WTC11 (cell line): Measurements from ENCODE around the gene NAGLU. TPM values are rescaled to one million over a fixed set of nuclear protein-coding genes. Genes with fewer than 3 reads are reported as not detected.

ENCODE experiments used
- ATAC-seq: fragments of 200-7000 bp; cut with Tn5 transposase; 2 replicates; pipeline ENCODE4 v1.10.0; 2021; ENCODE audit warnings: mild to moderate bottlenecking, moderate library complexity
- CTCF ChIA-PET: fragments of 300-600 bp; sonication (Branson Sonifier 250); formaldehyde crosslinking; loops from one replicate; lab custom pipeline; 2021; ENCODE audit warnings: antibody characterized with exemption; lab: Charles Lee
- POLR2A ChIA-PET: fragments of 350-600 bp; sonication (Branson Sonifier 250); formaldehyde crosslinking; loops from one replicate; lab custom pipeline; 2021; ENCODE audit warnings: antibody characterized with exemption; lab: Charles Lee
- DNase-seq: peaks from one replicate; pipeline ENCODE4 v3.0.0; 2021; ENCODE audit warnings: low spot score
- H3K27ac Mint-ChIP-seq: 2 replicates; pipeline ENCODE4 v1.8.0; 2021; ENCODE audit warnings: mixed read lengths
- H3K27me3 Mint-ChIP-seq: 2 replicates; pipeline ENCODE4 v1.8.0; 2021; ENCODE audit warnings: low read depth, mild to moderate bottlenecking, moderate library complexity, mixed read lengths
- H3K36me3 Mint-ChIP-seq: 2 replicates; pipeline ENCODE4 v1.8.0; 2021; ENCODE audit warnings: mixed read lengths
- H3K4me1 Mint-ChIP-seq: 2 replicates; pipeline ENCODE4 v1.8.0; 2022; ENCODE audit warnings: mixed read lengths
- H3K4me3 Mint-ChIP-seq: 2 replicates; pipeline ENCODE4 v1.8.0; 2021; ENCODE audit warnings: mild to moderate bottlenecking, moderate library complexity, mixed read lengths
- H3K9me3 Mint-ChIP-seq: 2 replicates; pipeline ENCODE4 v1.8.0; 2021; ENCODE audit warnings: mixed read lengths
- ATF1 ChIP-seq: sonication (generic); formaldehyde crosslinking; IDR thresholded peaks from 2 replicates; pipeline ENCODE4 v1.8.1; 2023; ENCODE audit warnings: mild to moderate bottlenecking, moderate library complexity, missing genetic modification reagents
- ESRRA ChIP-seq: sonication (generic); formaldehyde crosslinking; IDR thresholded peaks from 2 replicates; pipeline ENCODE4 v1.8.1; 2022; ENCODE audit warnings: mild to moderate bottlenecking, missing genetic modification reagents, borderline replicate concordance
- MYBL2 ChIP-seq: sonication (generic); formaldehyde crosslinking; IDR thresholded peaks from 2 replicates; pipeline ENCODE4 v1.8.1; 2023; ENCODE audit warnings: mild to moderate bottlenecking, moderate library complexity, missing genetic modification reagents
- SMAD4 ChIP-seq: sonication (generic); formaldehyde crosslinking; IDR thresholded peaks from 2 replicates; pipeline ENCODE4 v1.8.0; 2022; ENCODE audit warnings: mild to moderate bottlenecking, missing genetic modification reagents
- SOX15 ChIP-seq: fragments of 250-450 bp; sonication (Bioruptor Pico); IDR thresholded peaks from 2 replicates; pipeline ENCODE4 v1.9.0; 2021; ENCODE audit warnings: mild to moderate bottlenecking
- ZBTB21 ChIP-seq: sonication (generic); formaldehyde crosslinking; IDR thresholded peaks from 2 replicates; pipeline ENCODE4 v1.8.1; 2023; ENCODE audit warnings: mild to moderate bottlenecking, missing genetic modification reagents, borderline replicate concordance
- ZNF138 ChIP-seq: sonication (generic); formaldehyde crosslinking; conservative IDR thresholded peaks from 2 replicates; pipeline ENCODE4 v1.8.1; 2022; ENCODE audit warnings: mild to moderate bottlenecking, moderate library complexity, missing genetic modification reagents
- ZNF423 ChIP-seq: fragments of 250-450 bp; sonication (Bioruptor Pico); IDR thresholded peaks from 2 replicates; pipeline ENCODE4 v2.1.2; 2022; ENCODE audit warnings: mild to moderate bottlenecking, moderate library complexity
- total RNA-seq: library from RNA; stranded (reverse); gene quantifications from 3 replicates; pipeline ENCODE4 v1.2.3, GENCODE V29; 2021
- TF ChIP-seq, protein P1 (sequence below): sonication (generic); formaldehyde crosslinking; IDR thresholded peaks from 2 replicates; pipeline ENCODE4 v1.8.1; 2023; ENCODE audit warnings: mild to moderate bottlenecking, missing genetic modification reagents
- TF ChIP-seq, protein P2 (sequence below): sonication (generic); formaldehyde crosslinking; IDR thresholded peaks from 2 replicates; pipeline ENCODE4 v1.8.1; 2022; ENCODE audit warnings: mild to moderate bottlenecking, missing genetic modification reagents, moderate library complexity, borderline replicate concordance
- TF ChIP-seq, protein P3 (sequence below): sonication (generic); formaldehyde crosslinking; IDR thresholded peaks from 2 replicates; pipeline ENCODE4 v1.8.0; 2023; ENCODE audit warnings: missing genetic modification reagents, mild to moderate bottlenecking, borderline replicate concordance
- TF ChIP-seq, protein P4 (sequence below): fragments of 250-450 bp; sonication (Bioruptor Pico); IDR thresholded peaks from 2 replicates; pipeline ENCODE4 v1.9.0; 2021; ENCODE audit warnings: mild to moderate bottlenecking
- TF ChIP-seq, protein P5 (sequence below): fragments of 250-450 bp; sonication (Bioruptor Pico); IDR thresholded peaks from 2 replicates; pipeline ENCODE4 v1.8.0; 2021; ENCODE audit warnings: mild to moderate bottlenecking
- TF ChIP-seq, protein P6 (sequence below): sonication (generic); formaldehyde crosslinking; IDR thresholded peaks from 2 replicates; pipeline ENCODE4 v1.8.1; 2022; ENCODE audit warnings: low read depth, missing genetic modification reagents, borderline replicate concordance
- TF ChIP-seq, protein P7 (sequence below): sonication (generic); formaldehyde crosslinking; IDR thresholded peaks from 2 replicates; pipeline ENCODE4 v1.8.1; 2023; ENCODE audit warnings: mild to moderate bottlenecking, missing genetic modification reagents, borderline replicate concordance

Gene NAGLU
- total RNA-seq, 1 experiment from 2014 or later = 39.3 TPM

DNA sequence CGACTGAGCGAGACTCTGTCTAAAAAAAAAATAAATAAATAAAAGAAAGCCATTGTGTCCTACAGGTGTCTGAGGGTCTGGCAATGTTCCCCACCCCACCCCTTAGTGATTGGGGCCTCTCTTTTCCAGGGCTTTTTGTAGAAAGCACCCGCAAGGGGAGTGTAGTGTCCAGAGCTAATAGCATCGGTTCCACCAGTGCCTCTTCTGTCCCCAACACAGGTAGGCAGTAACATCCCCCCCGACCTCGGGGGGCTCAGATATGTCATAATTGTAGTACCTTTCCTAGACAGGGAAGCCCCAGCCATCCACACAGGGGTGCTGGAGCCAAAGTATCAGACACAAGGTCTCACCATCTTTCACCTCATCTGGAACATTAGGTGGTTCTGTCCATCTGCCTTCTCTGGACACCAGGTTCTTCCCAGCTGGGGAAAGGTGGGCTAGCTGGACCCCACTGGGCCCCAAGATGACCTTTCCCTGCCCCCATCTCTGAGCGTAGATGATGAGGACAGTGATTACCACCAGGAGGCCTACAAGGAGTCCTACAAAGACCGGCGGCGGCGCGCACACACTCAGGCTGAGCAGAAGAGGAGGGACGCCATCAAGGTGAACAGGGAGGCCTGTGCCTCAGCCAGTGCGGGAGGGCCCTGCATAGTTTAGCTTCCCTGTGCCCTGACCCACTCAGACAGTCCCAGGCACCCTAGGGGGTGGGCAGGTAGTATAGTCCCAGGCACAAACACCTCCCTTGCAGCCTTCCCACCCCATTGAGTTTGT is 32.5 kb downstream of the NAGLU start (continued):
- TF ChIP-seq, protein P1, sequence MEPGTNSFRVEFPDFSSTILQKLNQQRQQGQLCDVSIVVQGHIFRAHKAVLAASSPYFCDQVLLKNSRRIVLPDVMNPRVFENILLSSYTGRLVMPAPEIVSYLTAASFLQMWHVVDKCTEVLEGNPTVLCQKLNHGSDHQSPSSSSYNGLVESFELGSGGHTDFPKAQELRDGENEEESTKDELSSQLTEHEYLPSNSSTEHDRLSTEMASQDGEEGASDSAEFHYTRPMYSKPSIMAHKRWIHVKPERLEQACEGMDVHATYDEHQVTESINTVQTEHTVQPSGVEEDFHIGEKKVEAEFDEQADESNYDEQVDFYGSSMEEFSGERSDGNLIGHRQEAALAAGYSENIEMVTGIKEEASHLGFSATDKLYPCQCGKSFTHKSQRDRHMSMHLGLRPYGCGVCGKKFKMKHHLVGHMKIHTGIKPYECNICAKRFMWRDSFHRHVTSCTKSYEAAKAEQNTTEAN (CRISPR knock-in tag) = no peak
- no peak for TF ChIP-seq ZBTB21
- no peak for TF ChIP-seq ZNF138 (CRISPR knock-in tag)
- TF ChIP-seq, protein P2, sequence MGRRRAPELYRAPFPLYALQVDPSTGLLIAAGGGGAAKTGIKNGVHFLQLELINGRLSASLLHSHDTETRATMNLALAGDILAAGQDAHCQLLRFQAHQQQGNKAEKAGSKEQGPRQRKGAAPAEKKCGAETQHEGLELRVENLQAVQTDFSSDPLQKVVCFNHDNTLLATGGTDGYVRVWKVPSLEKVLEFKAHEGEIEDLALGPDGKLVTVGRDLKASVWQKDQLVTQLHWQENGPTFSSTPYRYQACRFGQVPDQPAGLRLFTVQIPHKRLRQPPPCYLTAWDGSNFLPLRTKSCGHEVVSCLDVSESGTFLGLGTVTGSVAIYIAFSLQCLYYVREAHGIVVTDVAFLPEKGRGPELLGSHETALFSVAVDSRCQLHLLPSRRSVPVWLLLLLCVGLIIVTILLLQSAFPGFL = no peak
- TF ChIP-seq, protein P3, sequence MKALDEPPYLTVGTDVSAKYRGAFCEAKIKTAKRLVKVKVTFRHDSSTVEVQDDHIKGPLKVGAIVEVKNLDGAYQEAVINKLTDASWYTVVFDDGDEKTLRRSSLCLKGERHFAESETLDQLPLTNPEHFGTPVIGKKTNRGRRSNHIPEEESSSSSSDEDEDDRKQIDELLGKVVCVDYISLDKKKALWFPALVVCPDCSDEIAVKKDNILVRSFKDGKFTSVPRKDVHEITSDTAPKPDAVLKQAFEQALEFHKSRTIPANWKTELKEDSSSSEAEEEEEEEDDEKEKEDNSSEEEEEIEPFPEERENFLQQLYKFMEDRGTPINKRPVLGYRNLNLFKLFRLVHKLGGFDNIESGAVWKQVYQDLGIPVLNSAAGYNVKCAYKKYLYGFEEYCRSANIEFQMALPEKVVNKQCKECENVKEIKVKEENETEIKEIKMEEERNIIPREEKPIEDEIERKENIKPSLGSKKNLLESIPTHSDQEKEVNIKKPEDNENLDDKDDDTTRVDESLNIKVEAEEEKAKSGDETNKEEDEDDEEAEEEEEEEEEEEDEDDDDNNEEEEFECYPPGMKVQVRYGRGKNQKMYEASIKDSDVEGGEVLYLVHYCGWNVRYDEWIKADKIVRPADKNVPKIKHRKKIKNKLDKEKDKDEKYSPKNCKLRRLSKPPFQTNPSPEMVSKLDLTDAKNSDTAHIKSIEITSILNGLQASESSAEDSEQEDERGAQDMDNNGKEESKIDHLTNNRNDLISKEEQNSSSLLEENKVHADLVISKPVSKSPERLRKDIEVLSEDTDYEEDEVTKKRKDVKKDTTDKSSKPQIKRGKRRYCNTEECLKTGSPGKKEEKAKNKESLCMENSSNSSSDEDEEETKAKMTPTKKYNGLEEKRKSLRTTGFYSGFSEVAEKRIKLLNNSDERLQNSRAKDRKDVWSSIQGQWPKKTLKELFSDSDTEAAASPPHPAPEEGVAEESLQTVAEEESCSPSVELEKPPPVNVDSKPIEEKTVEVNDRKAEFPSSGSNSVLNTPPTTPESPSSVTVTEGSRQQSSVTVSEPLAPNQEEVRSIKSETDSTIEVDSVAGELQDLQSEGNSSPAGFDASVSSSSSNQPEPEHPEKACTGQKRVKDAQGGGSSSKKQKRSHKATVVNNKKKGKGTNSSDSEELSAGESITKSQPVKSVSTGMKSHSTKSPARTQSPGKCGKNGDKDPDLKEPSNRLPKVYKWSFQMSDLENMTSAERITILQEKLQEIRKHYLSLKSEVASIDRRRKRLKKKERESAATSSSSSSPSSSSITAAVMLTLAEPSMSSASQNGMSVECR (CRISPR knock-in tag) = no peak

DNA sequence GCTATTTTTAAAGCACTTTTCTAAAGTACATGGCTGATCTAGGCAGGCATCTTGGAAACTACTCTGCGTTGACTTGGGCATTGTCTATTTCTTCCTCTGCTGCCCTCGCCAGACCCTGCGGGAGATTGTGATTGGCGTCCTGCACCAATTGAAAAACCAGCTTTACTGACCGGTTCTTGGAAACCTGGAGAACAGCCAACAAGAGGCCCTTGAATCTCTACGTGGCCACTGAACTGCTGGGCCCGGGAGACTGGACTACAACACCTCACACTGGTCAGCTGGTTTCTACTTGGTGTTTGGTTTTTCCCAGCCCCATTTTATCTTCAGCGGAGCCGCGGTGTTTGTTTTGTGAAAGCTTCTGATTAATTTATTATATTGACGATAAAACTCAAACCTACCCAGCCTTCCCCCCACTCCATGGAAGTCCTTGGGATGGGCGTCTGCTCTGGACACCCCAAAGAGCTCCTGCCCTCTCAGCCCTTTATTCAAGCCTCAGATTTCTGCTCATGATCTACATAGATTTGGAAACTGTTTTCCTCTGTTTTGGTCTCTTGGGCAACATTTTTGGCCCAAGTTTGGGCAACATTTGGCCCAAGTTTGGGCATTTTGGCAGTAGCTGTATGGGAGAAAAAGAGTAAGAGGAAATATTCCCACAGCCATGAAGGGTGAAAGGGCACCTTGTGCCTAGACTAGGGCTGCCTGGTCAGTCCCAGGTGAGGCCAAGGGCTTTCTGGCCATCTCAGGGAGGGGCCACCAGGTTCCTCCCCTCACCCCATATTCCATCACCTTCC is 35.6 kb downstream of the NAGLU start:
- H3K36me3 Mint-ChIP-seq = peaks cover 55% of the 10 kb centered on the region
- no peaks in the 10 kb centered on the region for H3K9me3 Mint-ChIP-seq
- H3K4me3 Mint-ChIP-seq = no peak overlapping the region
- H3K27ac Mint-ChIP-seq = no peak overlapping the region
- DNase-seq (no peak), ATAC-seq (no peak)
- CTCF ChIA-PET = no interaction called here
- peaks cover 15% of the 10 kb centered on the region for H3K4me1 Mint-ChIP-seq
- POLR2A ChIA-PET = interaction anchor here (0.6 kb wide), 1 partner anchor 56 kb away, joined by 3 read pairs; no protein-coding TSS in a partner anchor
- TF ChIP-seq ESRRA (no peak), ZNF423 (CRISPR knock-in tag) (no peak), ZNF138 (CRISPR knock-in tag) (no peak), MYBL2 (no peak), ATF1 (CRISPR knock-in tag) (no peak)
- no peaks in the 10 kb centered on the region for H3K27me3 Mint-ChIP-seq

DNA sequence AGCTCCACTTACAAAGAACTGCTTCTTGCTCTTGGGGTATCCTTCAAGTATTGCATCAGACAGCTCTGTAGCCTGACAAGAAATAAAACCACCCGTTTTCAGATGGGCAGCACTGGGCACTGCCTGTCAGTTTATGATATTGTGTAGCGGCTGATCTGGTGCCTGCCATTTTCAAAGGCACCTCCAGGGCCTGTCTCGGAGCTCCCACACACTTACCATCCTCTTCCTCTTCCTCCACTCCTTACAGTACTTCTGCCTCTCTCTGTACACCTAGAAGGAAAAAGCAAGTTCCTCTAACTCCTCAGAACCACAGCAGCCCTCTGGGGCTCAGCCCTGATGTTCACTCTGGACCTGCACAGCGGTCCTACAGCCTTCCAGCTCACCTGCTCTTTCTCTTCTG is 37.1 kb downstream of the NAGLU start:
- no peak for ATAC-seq
- Mint-ChIP-seq H3K36me3 (peaks cover 52% of the 10 kb centered on the region), H3K27ac (no peak overlapping the region; the same call in 1 of the 2 replicates), H3K27me3 (no peaks in the 10 kb centered on the region), H3K4me3 (no peak overlapping the region), H3K9me3 (no peaks in the 10 kb centered on the region), H3K4me1 (peaks cover 16% of the 10 kb centered on the region)
- ChIA-PET CTCF (interaction anchor here (0.8 kb wide), 1 partner anchor 25 kb away, joined by 3 read pairs; no protein-coding TSS in a partner anchor), POLR2A (no interaction called here)
- DNase-seq = no peak
- TF ChIP-seq, protein P4, sequence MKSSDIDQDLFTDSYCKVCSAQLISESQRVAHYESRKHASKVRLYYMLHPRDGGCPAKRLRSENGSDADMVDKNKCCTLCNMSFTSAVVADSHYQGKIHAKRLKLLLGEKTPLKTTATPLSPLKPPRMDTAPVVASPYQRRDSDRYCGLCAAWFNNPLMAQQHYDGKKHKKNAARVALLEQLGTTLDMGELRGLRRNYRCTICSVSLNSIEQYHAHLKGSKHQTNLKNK (CRISPR knock-in tag) = no peak
- TF ChIP-seq ATF1 (CRISPR knock-in tag) = no peak
- TF ChIP-seq, protein P5, sequence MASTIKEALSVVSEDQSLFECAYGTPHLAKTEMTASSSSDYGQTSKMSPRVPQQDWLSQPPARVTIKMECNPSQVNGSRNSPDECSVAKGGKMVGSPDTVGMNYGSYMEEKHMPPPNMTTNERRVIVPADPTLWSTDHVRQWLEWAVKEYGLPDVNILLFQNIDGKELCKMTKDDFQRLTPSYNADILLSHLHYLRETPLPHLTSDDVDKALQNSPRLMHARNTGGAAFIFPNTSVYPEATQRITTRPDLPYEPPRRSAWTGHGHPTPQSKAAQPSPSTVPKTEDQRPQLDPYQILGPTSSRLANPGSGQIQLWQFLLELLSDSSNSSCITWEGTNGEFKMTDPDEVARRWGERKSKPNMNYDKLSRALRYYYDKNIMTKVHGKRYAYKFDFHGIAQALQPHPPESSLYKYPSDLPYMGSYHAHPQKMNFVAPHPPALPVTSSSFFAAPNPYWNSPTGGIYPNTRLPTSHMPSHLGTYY (CRISPR knock-in tag) = no peak
- no peak for TF ChIP-seq SOX15
- TF ChIP-seq, protein P6, sequence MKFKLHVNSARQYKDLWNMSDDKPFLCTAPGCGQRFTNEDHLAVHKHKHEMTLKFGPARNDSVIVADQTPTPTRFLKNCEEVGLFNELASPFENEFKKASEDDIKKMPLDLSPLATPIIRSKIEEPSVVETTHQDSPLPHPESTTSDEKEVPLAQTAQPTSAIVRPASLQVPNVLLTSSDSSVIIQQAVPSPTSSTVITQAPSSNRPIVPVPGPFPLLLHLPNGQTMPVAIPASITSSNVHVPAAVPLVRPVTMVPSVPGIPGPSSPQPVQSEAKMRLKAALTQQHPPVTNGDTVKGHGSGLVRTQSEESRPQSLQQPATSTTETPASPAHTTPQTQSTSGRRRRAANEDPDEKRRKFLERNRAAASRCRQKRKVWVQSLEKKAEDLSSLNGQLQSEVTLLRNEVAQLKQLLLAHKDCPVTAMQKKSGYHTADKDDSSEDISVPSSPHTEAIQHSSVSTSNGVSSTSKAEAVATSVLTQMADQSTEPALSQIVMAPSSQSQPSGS = no peak
- TF ChIP-seq, protein P7, sequence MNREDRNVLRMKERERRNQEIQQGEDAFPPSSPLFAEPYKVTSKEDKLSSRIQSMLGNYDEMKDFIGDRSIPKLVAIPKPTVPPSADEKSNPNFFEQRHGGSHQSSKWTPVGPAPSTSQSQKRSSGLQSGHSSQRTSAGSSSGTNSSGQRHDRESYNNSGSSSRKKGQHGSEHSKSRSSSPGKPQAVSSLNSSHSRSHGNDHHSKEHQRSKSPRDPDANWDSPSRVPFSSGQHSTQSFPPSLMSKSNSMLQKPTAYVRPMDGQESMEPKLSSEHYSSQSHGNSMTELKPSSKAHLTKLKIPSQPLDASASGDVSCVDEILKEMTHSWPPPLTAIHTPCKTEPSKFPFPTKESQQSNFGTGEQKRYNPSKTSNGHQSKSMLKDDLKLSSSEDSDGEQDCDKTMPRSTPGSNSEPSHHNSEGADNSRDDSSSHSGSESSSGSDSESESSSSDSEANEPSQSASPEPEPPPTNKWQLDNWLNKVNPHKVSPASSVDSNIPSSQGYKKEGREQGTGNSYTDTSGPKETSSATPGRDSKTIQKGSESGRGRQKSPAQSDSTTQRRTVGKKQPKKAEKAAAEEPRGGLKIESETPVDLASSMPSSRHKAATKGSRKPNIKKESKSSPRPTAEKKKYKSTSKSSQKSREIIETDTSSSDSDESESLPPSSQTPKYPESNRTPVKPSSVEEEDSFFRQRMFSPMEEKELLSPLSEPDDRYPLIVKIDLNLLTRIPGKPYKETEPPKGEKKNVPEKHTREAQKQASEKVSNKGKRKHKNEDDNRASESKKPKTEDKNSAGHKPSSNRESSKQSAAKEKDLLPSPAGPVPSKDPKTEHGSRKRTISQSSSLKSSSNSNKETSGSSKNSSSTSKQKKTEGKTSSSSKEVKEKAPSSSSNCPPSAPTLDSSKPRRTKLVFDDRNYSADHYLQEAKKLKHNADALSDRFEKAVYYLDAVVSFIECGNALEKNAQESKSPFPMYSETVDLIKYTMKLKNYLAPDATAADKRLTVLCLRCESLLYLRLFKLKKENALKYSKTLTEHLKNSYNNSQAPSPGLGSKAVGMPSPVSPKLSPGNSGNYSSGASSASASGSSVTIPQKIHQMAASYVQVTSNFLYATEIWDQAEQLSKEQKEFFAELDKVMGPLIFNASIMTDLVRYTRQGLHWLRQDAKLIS (CRISPR knock-in tag) = no peak
- TF ChIP-seq SMAD4 (CRISPR knock-in tag) = no peak
